GM23338 (cell line): ENCODE data around the gene MEIOSIN.

Source experiments
- CTCF ChIP-seq, 2 experiments: fragments of 200-600 bp in 1 of 2; sonication (generic) in 1 of 2; conservative IDR thresholded peaks; 2 replicates each; pipeline versions ENCODE4 v1.5.1 to v1.6.1; 2016 to 2017; ENCODE audit warnings: antibody characterized with exemption in 2 of 2, low read depth in 2 of 2, mild to moderate bottlenecking in 2 of 2, moderate library complexity in 1 of 2
- EZH2 ChIP-seq: fragments of 200-600 bp; sonication (generic); IDR thresholded peaks from one replicate; pipeline ENCODE4 v1.8.0; 2017; ENCODE audit warnings: antibody characterized with exemption, mild to moderate bottlenecking, low read depth; ENCODE audit not compliant: unreplicated experiment
- EZH2phosphoT487 ChIP-seq: fragments of 200-600 bp; sonication (generic); IDR thresholded peaks from one replicate; pipeline ENCODE4 v1.8.1; 2018; ENCODE audit warnings: antibody characterized with exemption; ENCODE audit not compliant: unreplicated experiment
- JUNB ChIP-seq: IDR thresholded peaks from one replicate; pipeline ENCODE4 v1.6.1; 2016; ENCODE audit warnings: antibody characterized with exemption; ENCODE audit not compliant: unreplicated experiment
- POLR2AphosphoS5 ChIP-seq: IDR thresholded peaks from 2 replicates; pipeline ENCODE4 v1.6.1; 2016; ENCODE audit warnings: antibody characterized with exemption, low read depth
- REST ChIP-seq: IDR thresholded peaks from one replicate; pipeline ENCODE4 v1.6.1; 2018; ENCODE audit warnings: antibody characterized with exemption; ENCODE audit not compliant: unreplicated experiment
- STAT1 ChIP-seq: IDR thresholded peaks from one replicate; pipeline ENCODE4 v1.6.1; 2016; ENCODE audit warnings: antibody characterized with exemption; ENCODE audit not compliant: unreplicated experiment

- TF ChIP-seq CTCF (conservative IDR thresholded peaks at IDR 0.05; ENCODE audit: low read depth in 2 of 2), result peak; percentile 86 to 94
- TF ChIP-seq POLR2AphosphoS5, result no peak
- no peak for TF ChIP-seq EZH2
- TF ChIP-seq STAT1, result no peak
- no peak for TF ChIP-seq EZH2phosphoT487
- no peak for TF ChIP-seq REST
- no peak for TF ChIP-seq JUNB
These were observed 40.0 kb upstream of the MEIOSIN start for GRCh38 chr19:45693106-45693788.
